ENCODE data around the gene CIZ1.

Gene CIZ1

DNA sequence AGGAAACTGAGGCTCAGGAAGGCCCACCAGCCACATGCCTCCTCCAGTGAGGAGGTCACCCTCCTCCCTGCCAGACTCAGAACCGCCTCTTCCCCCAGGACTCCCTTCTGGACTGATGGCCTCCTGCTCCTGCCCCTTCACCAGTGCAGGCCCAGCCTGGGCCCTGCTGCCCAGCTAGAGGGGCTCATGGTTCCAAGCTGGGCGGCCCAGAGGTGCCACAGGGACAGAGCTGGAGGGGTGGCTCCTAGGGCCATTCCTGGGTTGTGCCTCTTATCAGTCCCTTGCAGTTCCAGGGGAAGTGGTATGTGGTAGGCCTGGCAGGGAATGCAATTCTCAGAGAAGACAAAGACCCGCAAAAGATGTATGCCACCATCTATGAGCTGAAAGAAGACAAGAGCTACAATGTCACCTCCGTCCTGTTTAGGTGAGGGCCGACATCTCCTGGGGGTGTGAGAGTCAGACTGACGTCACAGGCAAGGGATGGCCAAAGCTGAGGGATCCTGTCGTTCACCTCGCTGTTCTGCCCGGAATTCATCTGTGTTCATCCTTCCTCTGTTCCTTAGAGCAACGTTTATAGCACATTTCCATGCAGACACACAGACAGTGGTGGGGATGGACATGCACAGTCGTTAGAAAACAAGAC, 41.3 kb downstream of the CIZ1 start:
- Histone ChIP-seq H4K20me1 (ENCODE audit: control insufficient read depth, insufficient read depth, low read depth, low read length) (no peaks in the 10 kb centered on the region), H3K9me2 (replicated peaks; ENCODE audit: control insufficient read depth, low read length) (no peaks in the 10 kb centered on the region), H3K4me2 (ENCODE audit: low read length) (no peak overlapping the region), H3K27me3 (ENCODE audit: control insufficient read depth, low read length) (no peaks in the 10 kb centered on the region), H3K36me3 (ENCODE audit: control insufficient read depth, low read length) (no peaks in the 10 kb centered on the region), H3K4me1 (ENCODE audit: control insufficient read depth, low read length) (no peaks in the 10 kb centered on the region), H3K79me2 (ENCODE audit: control insufficient read depth, low read length) (no peaks in the 10 kb centered on the region), H3F3A (ENCODE audit: control insufficient read depth, insufficient read depth) (no peaks in the 10 kb centered on the region), H3K4me3 (ENCODE audit: low read length) (no peak overlapping the region), H3K9me3 (ENCODE audit: control insufficient read depth, insufficient read depth, low read length) (no peaks in the 10 kb centered on the region), H3K27ac (ENCODE audit: low read depth, low read length) (no peak overlapping the region)
- TF ChIP-seq, protein P1, sequence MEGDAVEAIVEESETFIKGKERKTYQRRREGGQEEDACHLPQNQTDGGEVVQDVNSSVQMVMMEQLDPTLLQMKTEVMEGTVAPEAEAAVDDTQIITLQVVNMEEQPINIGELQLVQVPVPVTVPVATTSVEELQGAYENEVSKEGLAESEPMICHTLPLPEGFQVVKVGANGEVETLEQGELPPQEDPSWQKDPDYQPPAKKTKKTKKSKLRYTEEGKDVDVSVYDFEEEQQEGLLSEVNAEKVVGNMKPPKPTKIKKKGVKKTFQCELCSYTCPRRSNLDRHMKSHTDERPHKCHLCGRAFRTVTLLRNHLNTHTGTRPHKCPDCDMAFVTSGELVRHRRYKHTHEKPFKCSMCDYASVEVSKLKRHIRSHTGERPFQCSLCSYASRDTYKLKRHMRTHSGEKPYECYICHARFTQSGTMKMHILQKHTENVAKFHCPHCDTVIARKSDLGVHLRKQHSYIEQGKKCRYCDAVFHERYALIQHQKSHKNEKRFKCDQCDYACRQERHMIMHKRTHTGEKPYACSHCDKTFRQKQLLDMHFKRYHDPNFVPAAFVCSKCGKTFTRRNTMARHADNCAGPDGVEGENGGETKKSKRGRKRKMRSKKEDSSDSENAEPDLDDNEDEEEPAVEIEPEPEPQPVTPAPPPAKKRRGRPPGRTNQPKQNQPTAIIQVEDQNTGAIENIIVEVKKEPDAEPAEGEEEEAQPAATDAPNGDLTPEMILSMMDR (IDR thresholded peaks at IDR 0.05; ENCODE audit: low read depth, low read length, poor library complexity, severe bottlenecking), result no peak
- no peak for TF ChIP-seq EZH2phosphoT487 (IDR thresholded peaks at IDR 0.05; ENCODE audit: borderline replicate concordance, low read length)

DNA sequence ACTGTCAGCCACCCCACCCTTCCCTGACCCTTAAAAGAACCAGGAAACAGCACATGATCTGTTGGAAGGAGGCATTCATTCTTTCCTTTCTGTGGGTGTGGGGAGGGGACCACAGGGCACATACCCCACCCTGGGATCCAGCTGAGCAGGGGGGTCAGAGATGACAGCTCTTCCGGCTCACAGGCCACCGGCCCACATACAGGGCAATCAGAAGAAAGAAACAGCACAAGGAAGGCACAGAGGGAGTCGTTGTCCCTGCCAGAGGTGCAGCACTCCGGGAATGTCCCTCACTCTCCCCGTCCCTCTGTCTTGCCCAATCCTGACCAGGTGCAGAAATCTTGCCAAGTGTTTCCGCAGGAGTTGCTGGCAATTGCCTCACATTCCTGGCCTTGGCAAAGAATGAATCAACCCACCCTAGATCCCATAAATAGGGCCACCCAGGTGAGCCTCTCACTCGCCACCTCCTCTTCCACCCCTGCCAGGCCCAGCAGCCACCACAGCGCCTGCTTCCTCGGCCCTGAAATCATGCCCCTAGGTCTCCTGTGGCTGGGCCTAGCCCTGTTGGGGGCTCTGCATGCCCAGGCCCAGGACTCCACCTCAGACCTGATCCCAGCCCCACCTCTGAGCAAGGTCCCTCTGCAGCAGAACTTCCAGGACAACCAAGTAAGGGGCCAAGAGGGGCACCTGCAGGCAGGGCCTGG, 42.2 kb downstream of the CIZ1 start, which contains the start of gene LCN2:
TSS of gene LCN2 (plus strand) at position 453 of the 701 bp plus-strand sequence. CDS start at position 526, 73 bp downstream.
- Histone ChIP-seq H3K36me3 (ENCODE audit: control insufficient read depth, low read length) (no peaks in the 10 kb centered on the region), H3K79me2 (ENCODE audit: control insufficient read depth, low read length) (no peaks in the 10 kb centered on the region), H3K27ac (ENCODE audit: low read depth, low read length) (no peak within 1 kb of the TSS), H4K20me1 (ENCODE audit: control insufficient read depth, insufficient read depth, low read depth, low read length) (no peaks in the 10 kb centered on the region), H3K27me3 (ENCODE audit: control insufficient read depth, low read length) (no peaks in the 10 kb centered on the region), H3K4me1 (ENCODE audit: control insufficient read depth, low read length) (no peaks in the 10 kb centered on the region), H3K9me3 (ENCODE audit: control insufficient read depth, insufficient read depth, low read length) (no peaks in the 10 kb centered on the region), H3F3A (ENCODE audit: control insufficient read depth, insufficient read depth) (no peaks in the 10 kb centered on the region), H3K4me2 (ENCODE audit: low read length) (no peak within 1 kb of the TSS), H3K4me3 (ENCODE audit: low read length) (no peak within 1 kb of the TSS), H3K9me2 (replicated peaks; ENCODE audit: control insufficient read depth, low read length) (no peaks in the 10 kb centered on the region)
- TF ChIP-seq, protein P1 (IDR thresholded peaks at IDR 0.05; ENCODE audit: low read depth, low read length, poor library complexity, severe bottlenecking), result no peak
- TF ChIP-seq EZH2phosphoT487 (IDR thresholded peaks at IDR 0.05; ENCODE audit: borderline replicate concordance, low read length), result no peak

DNA sequence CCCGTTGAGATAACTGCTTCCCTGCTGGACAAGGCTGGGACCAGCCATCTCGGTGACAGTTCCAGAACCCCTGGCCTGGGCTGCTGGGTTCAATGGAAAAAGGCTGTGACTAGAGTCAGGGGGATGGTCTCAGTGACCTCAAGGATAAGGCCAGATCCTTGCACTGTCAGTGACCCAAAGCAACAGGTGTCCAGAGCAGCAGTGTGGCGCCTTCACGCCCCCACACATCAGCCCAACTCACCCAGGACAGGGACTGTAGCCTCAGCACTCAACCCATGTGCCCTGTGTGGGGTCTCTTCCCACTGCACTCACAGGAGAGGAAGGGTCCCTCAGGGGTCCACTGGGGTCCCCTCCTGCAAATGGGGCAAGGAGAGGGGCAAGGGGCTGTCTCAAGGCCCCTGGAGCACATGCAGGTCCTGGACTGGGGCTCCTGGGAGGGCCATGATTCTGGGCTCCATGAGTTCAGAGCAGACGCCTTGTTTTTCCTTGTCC, 42.8 kb downstream of the CIZ1 start:
- no peaks in the 10 kb centered on the region for H3K9me3 ChIP-seq (ENCODE audit: control insufficient read depth, insufficient read depth, low read length)
- no peaks in the 10 kb centered on the region for H3K79me2 ChIP-seq (ENCODE audit: control insufficient read depth, low read length)
- no peak overlapping the region for H3K27ac ChIP-seq (ENCODE audit: low read depth, low read length)
- no peaks in the 10 kb centered on the region for H3K9me2 ChIP-seq (replicated peaks; ENCODE audit: control insufficient read depth, low read length)
- H3F3A ChIP-seq (ENCODE audit: control insufficient read depth, insufficient read depth), result no peaks in the 10 kb centered on the region
- no peak overlapping the region for H3K4me3 ChIP-seq (ENCODE audit: low read length)
- H3K36me3 ChIP-seq (ENCODE audit: control insufficient read depth, low read length), result no peaks in the 10 kb centered on the region
- no peaks in the 10 kb centered on the region for H4K20me1 ChIP-seq (ENCODE audit: control insufficient read depth, insufficient read depth, low read depth, low read length)
- H3K4me1 ChIP-seq (ENCODE audit: control insufficient read depth, low read length), result no peaks in the 10 kb centered on the region
- no peak for TF ChIP-seq EZH2phosphoT487 (IDR thresholded peaks at IDR 0.05; ENCODE audit: borderline replicate concordance, low read length)
- TF ChIP-seq, protein P1 (IDR thresholded peaks at IDR 0.05; ENCODE audit: low read depth, low read length, poor library complexity, severe bottlenecking), result no peak
- H3K4me2 ChIP-seq (ENCODE audit: low read length), result no peak overlapping the region
- no peaks in the 10 kb centered on the region for H3K27me3 ChIP-seq (ENCODE audit: control insufficient read depth, low read length)

All from DOHH2 (cell line).